ENCODE data around the gene GOLIM4. TPM values are rescaled to one million over a fixed set of nuclear protein-coding genes. Genes with fewer than 3 reads are reported as not detected.

Gene GOLIM4
- total RNA-seq, 1 experiment from 2014 or later: 24.6 TPM

- Mint-ChIP-seq H3K27me3 (ENCODE audit: low read depth) (no peaks in the 10 kb centered on the region), H3K36me3 (ENCODE audit: insufficient read depth in 1 of 3, low read depth in 3 of 3) (peaks cover 17 to 50% (median 33%) of the 10 kb centered on the region in 3 experiments), H3K27ac (no peak overlapping the region), H3K9me3 (no peaks in the 10 kb centered on the region), H3K4me3 (no peak overlapping the region), H3K4me1 (peaks cover 3 to 5% of the 10 kb centered on the region in 2 experiments)
- no peaks in the 10 kb centered on the region for H3K79me2 ChIP-seq (ENCODE audit: insufficient read depth, low read length)
- no peak overlapping the region for H2AFZ ChIP-seq (ENCODE audit: low read length)
- no peak overlapping the region for H3K4ac ChIP-seq (ENCODE audit: low read depth, low read length)
- H2BK20ac ChIP-seq (ENCODE audit: low read depth, low read length, poor library complexity, severe bottlenecking): no peak overlapping the region
- H3K9ac ChIP-seq (ENCODE audit: extremely low read depth, insufficient read length, low read length): no peak overlapping the region
- no CpG with 5 or more reads among the region's 5 CpGs for WGBS (ENCODE audit: extremely low coverage, insufficient read length, low lambda C conversion rate)
- H4K91ac ChIP-seq (ENCODE audit: insufficient read length, low read depth, low read length): no peak overlapping the region
- H3K27me3 ChIP-seq (ENCODE audit: insufficient read depth, low read length): no peaks in the 10 kb centered on the region
- H2BK15ac ChIP-seq (ENCODE audit: low read depth, low read length): no peak overlapping the region
- no peak overlapping the region for H4K5ac ChIP-seq (ENCODE audit: insufficient read length, low read depth, low read length)
- H2BK12ac ChIP-seq (ENCODE audit: insufficient read length, low read depth, low read length): no peak overlapping the region
- no peak for DNase-seq
- H4K20me1 ChIP-seq (ENCODE audit: control insufficient read depth, insufficient read depth, insufficient read length): no peaks in the 10 kb centered on the region
- no peak for TF ChIP-seq CTCF (conservative IDR thresholded peaks at IDR 0.05)
- no peaks in the 10 kb centered on the region for H3K23me2 ChIP-seq (ENCODE audit: insufficient read length, low read depth, low read length, poor library complexity, severe bottlenecking)
- no peak overlapping the region for H2BK120ac ChIP-seq (ENCODE audit: low read depth, low read length, poor library complexity, severe bottlenecking)
- H3K56ac ChIP-seq (ENCODE audit: insufficient read length, low read depth, low read length): no peak overlapping the region
- no peak overlapping the region for H3T11ph ChIP-seq (ENCODE audit: low read length)
- H2AK5ac ChIP-seq (ENCODE audit: insufficient read length, low read length): no peak overlapping the region
- H2BK5ac ChIP-seq (ENCODE audit: insufficient read length, low read length): no peak overlapping the region
- no peak overlapping the region for H3K4me2 ChIP-seq (ENCODE audit: insufficient read depth, insufficient read length, low read length)
- no peak overlapping the region for H3K27ac ChIP-seq (ENCODE audit: insufficient read length, low read depth, low read length)
- no peak overlapping the region for H4K8ac ChIP-seq (replicated peaks; ENCODE audit: insufficient read length, low read depth, low read length)
- no peaks in the 10 kb centered on the region for H3K4me1 ChIP-seq (ENCODE audit: insufficient read depth, low read length)
- no peak overlapping the region for H3K23ac ChIP-seq (ENCODE audit: insufficient read length, low read depth, low read length)
- H3K18ac ChIP-seq (ENCODE audit: insufficient read length, low read depth, low read length): no peak overlapping the region
- H3K79me1 ChIP-seq (ENCODE audit: insufficient read depth, low read depth, low read length, poor library complexity, severe bottlenecking): no peaks in the 10 kb centered on the region
- no peak overlapping the region for H3K14ac ChIP-seq (ENCODE audit: insufficient read depth, low read length)
- H3K9me3 ChIP-seq (ENCODE audit: control insufficient read depth, low read depth, low read length): no peaks in the 10 kb centered on the region
These were observed 61.4 kb downstream of the GOLIM4 start for GRCh38 chr3:168034152-168034928.
